GM12874 (cell line): Measurements from ENCODE around the gene PABPC3.

Experiments
- TF ChIP-seq, protein P1 (sequence below): IDR thresholded peaks from 2 replicates; pipeline ENCODE4 v1.5.1; 2011; ENCODE audit warnings: low read depth, mild to moderate bottlenecking, control low read depth, low read length, moderate library complexity; ENCODE audit not compliant: insufficient read depth

The PABPC3 gene

DNA sequence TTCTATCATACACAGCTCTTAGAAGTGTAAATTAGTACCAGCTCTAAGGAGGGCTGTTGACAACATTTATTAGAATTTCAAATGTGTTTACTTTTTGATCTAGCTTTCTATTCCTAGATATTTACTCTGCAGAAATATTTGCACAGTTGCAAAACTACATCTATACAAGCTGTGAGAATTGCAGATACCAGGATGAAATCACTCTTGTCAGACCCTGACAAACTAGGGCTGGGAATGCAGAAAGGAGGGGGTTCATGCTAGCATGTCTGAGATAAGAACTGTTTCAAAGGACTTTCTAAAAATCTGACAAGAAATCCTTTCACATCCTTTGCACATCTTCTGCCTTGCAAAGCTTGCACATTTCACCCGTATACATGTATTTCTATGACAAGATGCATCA is 11.8 kb upstream of the PABPC3 start:
- TF ChIP-seq, protein P1, sequence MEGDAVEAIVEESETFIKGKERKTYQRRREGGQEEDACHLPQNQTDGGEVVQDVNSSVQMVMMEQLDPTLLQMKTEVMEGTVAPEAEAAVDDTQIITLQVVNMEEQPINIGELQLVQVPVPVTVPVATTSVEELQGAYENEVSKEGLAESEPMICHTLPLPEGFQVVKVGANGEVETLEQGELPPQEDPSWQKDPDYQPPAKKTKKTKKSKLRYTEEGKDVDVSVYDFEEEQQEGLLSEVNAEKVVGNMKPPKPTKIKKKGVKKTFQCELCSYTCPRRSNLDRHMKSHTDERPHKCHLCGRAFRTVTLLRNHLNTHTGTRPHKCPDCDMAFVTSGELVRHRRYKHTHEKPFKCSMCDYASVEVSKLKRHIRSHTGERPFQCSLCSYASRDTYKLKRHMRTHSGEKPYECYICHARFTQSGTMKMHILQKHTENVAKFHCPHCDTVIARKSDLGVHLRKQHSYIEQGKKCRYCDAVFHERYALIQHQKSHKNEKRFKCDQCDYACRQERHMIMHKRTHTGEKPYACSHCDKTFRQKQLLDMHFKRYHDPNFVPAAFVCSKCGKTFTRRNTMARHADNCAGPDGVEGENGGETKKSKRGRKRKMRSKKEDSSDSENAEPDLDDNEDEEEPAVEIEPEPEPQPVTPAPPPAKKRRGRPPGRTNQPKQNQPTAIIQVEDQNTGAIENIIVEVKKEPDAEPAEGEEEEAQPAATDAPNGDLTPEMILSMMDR, result no peak

DNA sequence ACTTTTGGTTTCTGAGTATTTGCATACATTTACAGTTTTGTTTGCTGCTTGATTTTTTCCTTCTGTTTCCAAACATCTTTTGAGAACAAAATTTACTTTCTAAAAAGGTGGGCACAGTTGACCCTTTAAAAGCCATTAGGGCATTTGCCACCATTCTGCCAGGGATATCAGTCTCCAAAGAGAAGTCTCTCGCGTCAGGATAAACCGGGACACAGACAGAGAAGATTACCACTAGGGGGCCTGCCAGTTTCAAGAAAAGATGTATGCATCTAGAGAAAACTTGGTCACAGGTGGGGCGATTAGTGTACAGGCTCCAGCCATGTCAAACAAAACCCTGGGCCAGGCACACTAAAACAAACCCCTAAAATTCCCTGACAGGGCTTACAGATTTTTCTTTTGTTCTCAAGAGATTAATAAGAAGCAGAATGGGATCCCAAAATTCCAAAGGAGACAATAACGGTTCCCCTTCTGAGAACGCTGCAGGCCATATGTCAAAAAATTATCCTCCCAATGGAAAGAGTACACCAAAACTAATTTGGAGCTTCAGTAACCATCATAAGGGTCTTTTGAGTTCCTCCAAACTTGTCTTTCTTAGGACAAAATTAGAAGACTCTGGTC is 10.7 kb upstream of the PABPC3 start:
- TF ChIP-seq, protein P1, result peak; percentile 65

DNA sequence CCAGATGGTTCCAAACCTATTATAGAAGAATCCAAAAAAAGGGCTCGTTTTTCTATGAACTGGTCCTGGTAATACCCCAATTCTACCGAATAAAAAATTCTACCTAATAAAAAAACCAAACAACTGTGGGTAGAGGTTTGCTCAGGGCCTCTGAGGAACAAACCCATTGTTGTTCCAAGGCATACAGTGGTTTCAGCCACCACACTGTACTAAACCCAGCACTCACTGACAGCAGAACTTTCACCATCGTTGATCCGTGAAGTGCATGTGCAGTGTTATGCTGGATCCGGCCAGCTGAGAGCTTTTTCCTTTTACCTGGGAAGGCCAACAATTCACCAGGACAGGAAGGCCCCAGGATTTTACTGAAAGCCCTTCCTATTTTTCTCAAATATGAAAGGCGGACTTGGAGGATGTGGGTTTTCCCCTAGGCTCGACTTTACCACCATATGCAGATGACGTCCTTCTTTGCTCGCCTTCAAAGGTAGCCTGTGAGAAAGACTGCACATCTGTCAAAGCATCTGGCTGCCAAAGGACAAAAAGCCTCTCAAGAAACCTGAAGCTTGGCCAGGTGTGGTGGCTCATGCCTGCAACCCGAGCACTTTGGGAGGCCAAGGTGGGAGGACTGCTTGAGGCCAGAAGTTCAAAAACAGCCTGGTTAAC is 7.2 kb upstream of the PABPC3 start:
- TF ChIP-seq, protein P1, result no peak

DNA sequence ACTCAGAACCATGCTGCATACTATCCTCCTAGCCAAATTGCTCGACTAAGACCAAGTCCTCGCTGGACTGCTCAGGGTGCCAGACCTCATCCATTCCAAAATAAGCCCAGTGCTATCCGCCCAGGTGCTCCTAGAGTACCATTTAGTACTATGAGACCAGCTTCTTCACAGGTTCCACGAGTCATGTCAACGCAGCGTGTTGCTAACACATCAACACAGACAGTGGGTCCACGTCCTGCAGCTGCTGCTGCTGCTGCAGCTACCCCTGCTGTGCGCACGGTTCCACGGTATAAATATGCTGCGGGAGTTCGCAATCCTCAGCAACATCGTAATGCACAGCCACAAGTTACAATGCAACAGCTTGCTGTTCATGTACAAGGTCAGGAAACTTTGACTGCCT is 1.5 kb downstream of the PABPC3 start:
- TF ChIP-seq, protein P1, result no peak

DNA sequence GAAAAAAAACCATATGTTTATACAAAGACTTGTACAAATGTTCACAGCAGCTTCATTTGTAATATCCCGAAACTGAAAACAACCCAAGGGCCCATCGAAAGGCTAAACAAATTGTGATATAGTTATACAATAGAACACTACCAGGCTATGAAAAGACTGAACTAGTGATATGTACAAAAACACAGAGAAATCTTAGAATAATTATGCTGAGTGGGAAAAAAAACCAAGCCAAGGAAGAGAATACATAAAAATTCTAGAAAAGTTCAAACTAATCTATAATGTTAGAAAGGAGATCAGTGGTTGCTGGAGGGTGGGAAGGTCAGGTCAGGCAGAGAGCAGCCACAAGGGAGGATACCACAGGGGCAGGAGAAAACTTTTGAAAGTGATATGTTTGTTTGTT is 7.8 kb downstream of the PABPC3 start:
- TF ChIP-seq, protein P1, result no peak

DNA sequence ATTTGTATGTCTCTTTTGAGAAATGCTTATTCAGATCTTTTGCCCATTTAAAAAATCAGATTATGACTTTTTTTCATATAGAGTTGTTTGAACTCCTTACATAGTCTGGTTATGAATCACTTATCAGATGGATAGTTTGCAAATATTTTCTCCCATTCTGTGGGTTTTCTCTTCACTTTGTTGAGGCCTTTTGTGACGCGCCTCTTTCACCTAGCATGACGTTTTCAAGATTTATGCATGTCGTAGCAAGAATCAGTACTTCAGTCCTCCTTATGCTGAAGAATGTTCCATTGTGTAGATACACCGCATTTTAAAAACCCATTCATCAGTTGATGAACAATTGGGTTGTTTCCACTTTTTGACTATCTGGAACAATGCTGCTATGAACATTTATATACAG is 13.4 kb downstream of the PABPC3 start:
- TF ChIP-seq, protein P1, result no peak

DNA sequence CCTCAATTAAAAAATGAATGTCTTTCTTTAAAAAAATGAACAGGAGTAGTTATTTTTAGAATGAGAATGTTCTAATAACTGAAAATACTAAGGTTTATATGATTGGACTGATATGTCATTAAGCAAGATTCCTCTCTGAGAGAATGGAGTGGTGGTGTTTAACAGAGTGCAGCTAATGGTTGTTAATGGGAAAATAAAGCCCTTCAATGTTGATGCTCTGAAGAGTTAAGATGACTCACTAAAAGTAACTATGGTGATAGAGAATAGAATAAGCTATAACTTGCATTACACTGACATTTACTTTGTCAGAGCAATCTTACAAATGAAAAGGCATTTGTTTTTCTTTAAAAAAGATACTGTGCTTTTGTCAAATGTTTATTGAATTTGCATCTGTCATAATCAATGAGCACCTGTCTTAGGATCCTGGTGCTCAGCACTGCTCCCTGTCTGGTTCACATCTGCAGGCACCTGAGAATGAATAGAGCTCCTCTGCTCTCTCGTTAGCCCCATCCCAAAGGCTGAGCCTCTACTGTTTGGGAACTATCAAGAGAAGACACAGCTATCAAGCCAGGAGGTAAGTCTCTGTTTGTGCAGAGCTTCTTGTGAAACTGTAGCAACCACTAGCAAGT is 15.1 kb downstream of the PABPC3 start:
- TF ChIP-seq, protein P1, result no peak
